ENCODE measurements around the gene FASN. TPM values are rescaled to one million over a fixed set of nuclear protein-coding genes. Genes with fewer than 3 reads are reported as not detected.
A peak's percentile ranks its signal among the peaks of the same experiment; 100 is the strongest.

The FASN gene
- total and polyA plus RNA-seq, 2 of the 4 experiments (the other 2 are of a cell fraction), result 12.4 to 56.0 TPM

- no peak overlapping the region for H4K8ac ChIP-seq (ENCODE audit: low read depth in 2 of 2, low read length in 2 of 2)
- DNase-seq, result no peak
- H2AFZ ChIP-seq (replicated peaks; ENCODE audit: low read length, poor library complexity), result peak overlapping the region; percentile 21
- peaks cover 68% of the 10 kb centered on the region for H3K36me3 ChIP-seq (ENCODE audit: control insufficient read depth, insufficient read depth, low read length)
- ChIA-PET CTCF (no interaction called here), POLR2A (ENCODE audit: unreplicated experiment) (no interaction called here)
- no peak overlapping the region for H3K27ac ChIP-seq (ENCODE audit: insufficient read depth, low read length)
- no peak overlapping the region for H2AK5ac ChIP-seq (ENCODE audit: low read depth, low read length)
- H2BK120ac ChIP-seq (ENCODE audit: low read depth, low read length), result no peak overlapping the region
- H4K91ac ChIP-seq (ENCODE audit: insufficient read depth, low read depth, low read length), result no peak overlapping the region
- H2BK20ac ChIP-seq (ENCODE audit: low read depth, low read length), result no peak overlapping the region
- no peaks in the 10 kb centered on the region for H3K9me1 ChIP-seq (ENCODE audit: insufficient read depth, low read length)
- H3K18ac ChIP-seq (ENCODE audit: low read depth, low read length), result no peak overlapping the region
- no peaks in the 10 kb centered on the region; the same call in 1 of the 2 replicates for H4K20me1 ChIP-seq (ENCODE audit: insufficient read depth, low read length)
- H3K14ac ChIP-seq (replicated peaks; ENCODE audit: low read depth, low read length), result no peak overlapping the region
- no peak overlapping the region for H3K4me3 ChIP-seq (ENCODE audit: insufficient read depth, low read depth, low read length)
- WGBS, 2 experiments (ENCODE audit: extremely low coverage in 2 of 2, insufficient read length in 1 of 2), result 95% methylated on average over 33 of the region's 44 CpGs; no CpG with 5 or more reads in 1 of the 2 experiments
- in situ Hi-C loops (cut with MboI; ENCODE audit: low sequenced_read_pairs) (no loop called here), dilution Hi-C loops (cut with HindIII; ENCODE audit: low sequenced_read_pairs, unreplicated experiment) (no loop called here), intact Hi-C loops (cut with micrococcal nuclease) (no loop called here)
- H3K27me3 ChIP-seq (ENCODE audit: control insufficient read depth, insufficient read depth, low read length), result no peaks in the 10 kb centered on the region
- no peak overlapping the region for H3K9ac ChIP-seq (ENCODE audit: low read depth, low read length)
- BruUV-seq (replicated peaks), result no TSS peak
- no peak overlapping the region for H2BK5ac ChIP-seq (ENCODE audit: low read depth, low read length, poor library complexity, severe bottlenecking)
- no peak overlapping the region for H3K4me2 ChIP-seq (ENCODE audit: low read depth, low read length)
- H3K79me1 ChIP-seq (ENCODE audit: low read depth in 1 of 2, low read length in 2 of 2), result no peaks in the 10 kb centered on the region
- no peak overlapping the region for H3K4ac ChIP-seq (ENCODE audit: low read depth, low read length)
- TF ChIP-seq MAFK (IDR thresholded peaks at IDR 0.05; ENCODE audit: low read depth, low read length) (no peak), CHD1 (IDR thresholded peaks at IDR 0.05; ENCODE audit: low read depth, low read length) (no peak), CTCF (conservative IDR thresholded peaks at IDR 0.05; ENCODE audit: low read depth, low read length) (no peak), RCOR1 (IDR thresholded peaks at IDR 0.05; ENCODE audit: insufficient replicate concordance, low read length) (no peak), POLR2A (IDR thresholded peaks at IDR 0.05; ENCODE audit: low read depth, low read length) (no peak), MXI1 (IDR thresholded peaks at IDR 0.05; ENCODE audit: borderline replicate concordance, low read depth, low read length) (no peak), CEBPB (IDR thresholded peaks at IDR 0.05; ENCODE audit: low read depth, low read length) (no peak), RFX5 (IDR thresholded peaks at IDR 0.05; ENCODE audit: low read depth, low read length) (no peak), RAD21 (IDR thresholded peaks at IDR 0.05; ENCODE audit: low read length) (no peak), FOS (IDR thresholded peaks at IDR 0.05; ENCODE audit: low read depth, low read length) (no peak)
- no peak overlapping the region for H3K23ac ChIP-seq (ENCODE audit: low read depth, low read length)
- H2AK9ac ChIP-seq (replicated peaks; ENCODE audit: low read depth, low read length, poor library complexity), result no peak overlapping the region
- no peaks in the 10 kb centered on the region for H3K9me3 ChIP-seq (ENCODE audit: control insufficient read depth, insufficient read depth, low read length)
- ATAC-seq (ENCODE audit: low read depth), result no peak
- no peak overlapping the region for H3K56ac ChIP-seq (ENCODE audit: extremely low read depth, insufficient read depth, low read length)
- H4K5ac ChIP-seq (ENCODE audit: low read depth, low read length), result no peak overlapping the region
- H3K4me1 ChIP-seq (ENCODE audit: control insufficient read depth, insufficient read depth, low read length), result no peaks in the 10 kb centered on the region
- no peak overlapping the region for H2BK15ac ChIP-seq (ENCODE audit: low read depth, low read length)
These were observed 17.1 kb downstream of the FASN start for GRCh38 chr17:82080789-82081464.
